ENCODE measurements around the gene UBE2O.

Gene UBE2O

GRCh38 chr17:76491271-76492122 is 38.5 kb upstream of the UBE2O start:
- Histone ChIP-seq H2BK12ac (ENCODE audit: low read length in 2 of 2) (peak overlapping the region; percentile 82 to 86), H2BK5ac (ENCODE audit: low read depth, low read length, poor library complexity, severe bottlenecking) (peak overlapping the region; percentile 5), H3K18ac (ENCODE audit: low read depth in 1 of 2, low read length in 2 of 2) (peak overlapping the region in 1 of 2 experiments; percentile 95), H3K4me1 (ENCODE audit: control insufficient read depth, insufficient read depth, low read depth, low read length) (peaks cover 61% of the 10 kb centered on the region), H3K27ac (ENCODE audit: low read length, poor library complexity, severe bottlenecking) (peak overlapping the region; percentile 95), H3K14ac (ENCODE audit: low read length in 2 of 2) (peak overlapping the region in 1 of 2 experiments; percentile 53), H2AK5ac (ENCODE audit: low read length, severe bottlenecking) (peak overlapping the region; percentile 93), H4K8ac (ENCODE audit: low read length) (peak overlapping the region; percentile 59), H3K79me1 (replicated peaks; ENCODE audit: low read length, poor library complexity, severe bottlenecking) (peaks cover 37% of the 10 kb centered on the region), H3K4me3 (ENCODE audit: insufficient read depth in 1 of 2, low read depth in 1 of 2, low read length in 2 of 2) (no peak overlapping the region), H3K23ac (ENCODE audit: low read length in 2 of 2) (no peak overlapping the region), H3K4me2 (ENCODE audit: low read length, poor library complexity, severe bottlenecking) (no peak overlapping the region), H3K27me3 (ENCODE audit: control insufficient read depth in 1 of 2, insufficient read depth in 1 of 2, low read length in 2 of 2) (peaks cover 0 to 15% of the 10 kb centered on the region in 2 experiments), H2AFZ (ENCODE audit: low read depth, low read length) (no peak overlapping the region), H3K9ac (ENCODE audit: low read length) (no peak overlapping the region), H2BK120ac (ENCODE audit: low read depth, low read length) (peak overlapping the region; percentile 80), H2BK15ac (ENCODE audit: low read depth, poor library complexity, severe bottlenecking) (peak overlapping the region; percentile 84), H3K36me3 (ENCODE audit: control insufficient read depth in 1 of 2, insufficient read depth in 2 of 2, low read depth in 1 of 2, low read length in 2 of 2) (peaks cover 0 to 51% of the 10 kb centered on the region in 2 experiments), H3K9me3 (ENCODE audit: control insufficient read depth, low read length) (no peaks in the 10 kb centered on the region), H3K4ac (ENCODE audit: low read depth in 1 of 2, low read length in 2 of 2) (peak overlapping the region; percentile 29 to 68), H4K91ac (ENCODE audit: low read length) (peak overlapping the region; percentile 64)
- no peak for DNase-seq
- 96% methylated on average over 17 of the region's 17 CpGs for WGBS

GRCh38 chr17:76490112-76490710 is 37.3 kb upstream of the UBE2O start:
- Histone ChIP-seq H3K9ac (ENCODE audit: low read length) (no peak overlapping the region), H4K91ac (ENCODE audit: low read length) (peak overlapping the region; percentile 71), H2AK5ac (ENCODE audit: low read length, severe bottlenecking) (peak overlapping the region; percentile 84), H3K23ac (ENCODE audit: low read length in 2 of 2) (no peak overlapping the region), H4K8ac (ENCODE audit: low read length) (no peak overlapping the region), H3K4ac (ENCODE audit: low read depth in 1 of 2, low read length in 2 of 2) (peak overlapping the region in 1 of 2 experiments; percentile 25), H3K18ac (ENCODE audit: low read depth in 1 of 2, low read length in 2 of 2) (peak overlapping the region in 1 of 2 experiments; percentile 61), H2BK5ac (ENCODE audit: low read depth, low read length, poor library complexity, severe bottlenecking) (no peak overlapping the region), H3K27me3 (ENCODE audit: control insufficient read depth in 1 of 2, insufficient read depth in 1 of 2, low read length in 2 of 2) (peaks cover 0 to 11% of the 10 kb centered on the region in 2 experiments), H2BK12ac (ENCODE audit: low read length in 2 of 2) (peak overlapping the region in 1 of 2 experiments; percentile 75), H3K4me1 (ENCODE audit: control insufficient read depth, insufficient read depth, low read depth, low read length) (peaks cover 54% of the 10 kb centered on the region), H2AFZ (ENCODE audit: low read depth, low read length) (no peak overlapping the region), H3K27ac (ENCODE audit: low read length, poor library complexity, severe bottlenecking) (no peak overlapping the region), H3K9me3 (ENCODE audit: control insufficient read depth, low read length) (no peaks in the 10 kb centered on the region), H3K4me2 (ENCODE audit: low read length, poor library complexity, severe bottlenecking) (no peak overlapping the region), H2BK15ac (ENCODE audit: low read depth, poor library complexity, severe bottlenecking) (no peak overlapping the region), H3K79me1 (replicated peaks; ENCODE audit: low read length, poor library complexity, severe bottlenecking) (peaks cover 37% of the 10 kb centered on the region), H2BK120ac (ENCODE audit: low read depth, low read length) (no peak overlapping the region), H3K36me3 (ENCODE audit: control insufficient read depth in 1 of 2, insufficient read depth in 2 of 2, low read depth in 1 of 2, low read length in 2 of 2) (peaks cover 0 to 41% of the 10 kb centered on the region in 2 experiments), H3K4me3 (ENCODE audit: insufficient read depth in 1 of 2, low read depth in 1 of 2, low read length in 2 of 2) (no peak overlapping the region), H3K14ac (ENCODE audit: low read length in 2 of 2) (no peak overlapping the region)
- 97% methylated on average over 10 of the region's 10 CpGs for WGBS
- no peak for DNase-seq

GRCh38 chr17:76487451-76488192 is 34.7 kb upstream of the UBE2O start:
- H2BK12ac ChIP-seq (ENCODE audit: low read length in 2 of 2) = peak overlapping the region in 1 of 2 experiments; percentile 19
- no peak overlapping the region for H2AK5ac ChIP-seq (ENCODE audit: low read length, severe bottlenecking)
- H4K8ac ChIP-seq (ENCODE audit: low read length) = no peak overlapping the region
- H4K91ac ChIP-seq (ENCODE audit: low read length) = peak overlapping the region; percentile 10
- H2AFZ ChIP-seq (ENCODE audit: low read depth, low read length) = no peak overlapping the region
- no peak overlapping the region for H3K4me3 ChIP-seq (ENCODE audit: insufficient read depth in 1 of 2, low read depth in 1 of 2, low read length in 2 of 2)
- no peak overlapping the region for H3K18ac ChIP-seq (ENCODE audit: low read depth in 1 of 2, low read length in 2 of 2)
- H2BK15ac ChIP-seq (ENCODE audit: low read depth, poor library complexity, severe bottlenecking) = no peak overlapping the region
- H3K4me2 ChIP-seq (ENCODE audit: low read length, poor library complexity, severe bottlenecking) = no peak overlapping the region
- no peak overlapping the region for H3K14ac ChIP-seq (ENCODE audit: low read length in 2 of 2)
- no peaks in the 10 kb centered on the region for H3K9me3 ChIP-seq (ENCODE audit: control insufficient read depth, low read length)
- H3K9ac ChIP-seq (ENCODE audit: low read length) = no peak overlapping the region
- peaks cover 31% of the 10 kb centered on the region for H3K79me1 ChIP-seq (replicated peaks; ENCODE audit: low read length, poor library complexity, severe bottlenecking)
- no peaks in the 10 kb centered on the region for H3K27me3 ChIP-seq (ENCODE audit: control insufficient read depth in 1 of 2, insufficient read depth in 1 of 2, low read length in 2 of 2)
- no peak overlapping the region for H3K23ac ChIP-seq (ENCODE audit: low read length in 2 of 2)
- 97% methylated on average over 21 of the region's 22 CpGs for WGBS
- no peak for DNase-seq
- peaks cover 0 to 32% of the 10 kb centered on the region in 2 experiments for H3K36me3 ChIP-seq (ENCODE audit: control insufficient read depth in 1 of 2, insufficient read depth in 2 of 2, low read depth in 1 of 2, low read length in 2 of 2)
- H3K4me1 ChIP-seq (ENCODE audit: control insufficient read depth, insufficient read depth, low read depth, low read length) = peaks cover 38% of the 10 kb centered on the region
- H3K4ac ChIP-seq (ENCODE audit: low read depth in 1 of 2, low read length in 2 of 2) = no peak overlapping the region
- no peak overlapping the region for H3K27ac ChIP-seq (ENCODE audit: low read length, poor library complexity, severe bottlenecking)
- no peak overlapping the region for H2BK120ac ChIP-seq (ENCODE audit: low read depth, low read length)
- no peak overlapping the region for H2BK5ac ChIP-seq (ENCODE audit: low read depth, low read length, poor library complexity, severe bottlenecking)

Measured in mesenchymal stem cell (in vitro differentiated cells and primary cell).